MM.1S (cell line): ENCODE results near the gene SLC1A7.

ENCODE experiments used
- DNase-seq: peaks from one replicate; pipeline ENCODE4 v3.0.0-alpha.2; 2015
- H2AFZ ChIP-seq: fragments of 300-600 bp; sonication (generic); 2 replicates; pipeline ENCODE4 v1.6.0; 2016; ENCODE audit warnings: antibody characterized with exemption, low read length
- H3F3A ChIP-seq: fragments of 300-600 bp; sonication (generic); 2 replicates; pipeline ENCODE4 v1.6.1; 2016; ENCODE audit warnings: mild to moderate bottlenecking, antibody characterized with exemption, low read length, moderate library complexity, mixed read lengths; ENCODE audit not compliant: insufficient read depth
- H3K27ac ChIP-seq: fragments of 300-600 bp; sonication (generic); 2 replicates; pipeline ENCODE4 v1.5.1; 2016; ENCODE audit warnings: mild to moderate bottlenecking, low read length
- H3K27me3 ChIP-seq: fragments of 300-600 bp; sonication (generic); replicated peaks from 2 replicates; pipeline ENCODE4 v1.6.0; 2016; ENCODE audit warnings: low read length; ENCODE audit not compliant: insufficient read depth
- H3K36me3 ChIP-seq: fragments of 300-600 bp; sonication (generic); replicated peaks from 2 replicates; pipeline ENCODE4 v1.6.1; 2016; ENCODE audit warnings: mild to moderate bottlenecking, low read length, mixed read lengths; ENCODE audit not compliant: insufficient read depth
- H3K4me1 ChIP-seq: fragments of 300-600 bp; sonication (generic); 2 replicates; pipeline ENCODE4 v1.6.1; 2016; ENCODE audit warnings: low read length, mixed read lengths
- H3K4me2 ChIP-seq: fragments of 300-600 bp; sonication (generic); 2 replicates; pipeline ENCODE4 v1.6.0; 2016; ENCODE audit warnings: low read depth, low read length
- H3K4me3 ChIP-seq: fragments of 300-600 bp; sonication (generic); 2 replicates; pipeline ENCODE4 v1.5.1; 2016; ENCODE audit warnings: low read length, mixed read lengths
- H3K79me2 ChIP-seq: fragments of 300-600 bp; sonication (generic); 2 replicates; pipeline ENCODE4 v1.6.1; 2016; ENCODE audit warnings: mixed run types, low read length, mixed read lengths
- H3K9ac ChIP-seq: fragments of 300-600 bp; sonication (generic); 2 replicates; pipeline ENCODE4 v1.6.1; 2016; ENCODE audit warnings: low read length, mixed read lengths
- H3K9me2 ChIP-seq: fragments of 300-600 bp; sonication (generic); replicated peaks from 2 replicates; pipeline ENCODE4 v1.6.1; 2016; ENCODE audit warnings: mild to moderate bottlenecking, low read length, mixed read lengths; ENCODE audit not compliant: insufficient read depth
- H3K9me3 ChIP-seq: fragments of 300-600 bp; sonication (generic); replicated peaks from 2 replicates; pipeline ENCODE4 v1.6.1; 2016; ENCODE audit warnings: mild to moderate bottlenecking, low read length, mixed read lengths; ENCODE audit not compliant: insufficient read depth
- H4K20me1 ChIP-seq: fragments of 300-600 bp; sonication (generic); 2 replicates; pipeline ENCODE4 v1.6.1; 2016; ENCODE audit warnings: mild to moderate bottlenecking, low read length, moderate library complexity, mixed read lengths; ENCODE audit not compliant: insufficient read depth
- EZH2 ChIP-seq: fragments of 300-600 bp; sonication (generic); optimal IDR thresholded peaks from 2 replicates; pipeline ENCODE3; 2017; ENCODE audit warnings: low read depth, mild to moderate bottlenecking, antibody characterized with exemption, low read length, mixed read lengths
- EZH2phosphoT487 ChIP-seq: fragments of 300-600 bp; sonication (generic); IDR thresholded peaks from 2 replicates; pipeline ENCODE4 v1.6.1; 2018; ENCODE audit warnings: antibody characterized with exemption, low read length
- TF ChIP-seq, protein P1 (sequence below): fragments of 300-600 bp; sonication (generic); IDR thresholded peaks from 2 replicates; pipeline ENCODE4 v1.5.1; 2016; ENCODE audit warnings: antibody characterized with exemption, low read length, mixed read lengths

Gene SLC1A7

DNA sequence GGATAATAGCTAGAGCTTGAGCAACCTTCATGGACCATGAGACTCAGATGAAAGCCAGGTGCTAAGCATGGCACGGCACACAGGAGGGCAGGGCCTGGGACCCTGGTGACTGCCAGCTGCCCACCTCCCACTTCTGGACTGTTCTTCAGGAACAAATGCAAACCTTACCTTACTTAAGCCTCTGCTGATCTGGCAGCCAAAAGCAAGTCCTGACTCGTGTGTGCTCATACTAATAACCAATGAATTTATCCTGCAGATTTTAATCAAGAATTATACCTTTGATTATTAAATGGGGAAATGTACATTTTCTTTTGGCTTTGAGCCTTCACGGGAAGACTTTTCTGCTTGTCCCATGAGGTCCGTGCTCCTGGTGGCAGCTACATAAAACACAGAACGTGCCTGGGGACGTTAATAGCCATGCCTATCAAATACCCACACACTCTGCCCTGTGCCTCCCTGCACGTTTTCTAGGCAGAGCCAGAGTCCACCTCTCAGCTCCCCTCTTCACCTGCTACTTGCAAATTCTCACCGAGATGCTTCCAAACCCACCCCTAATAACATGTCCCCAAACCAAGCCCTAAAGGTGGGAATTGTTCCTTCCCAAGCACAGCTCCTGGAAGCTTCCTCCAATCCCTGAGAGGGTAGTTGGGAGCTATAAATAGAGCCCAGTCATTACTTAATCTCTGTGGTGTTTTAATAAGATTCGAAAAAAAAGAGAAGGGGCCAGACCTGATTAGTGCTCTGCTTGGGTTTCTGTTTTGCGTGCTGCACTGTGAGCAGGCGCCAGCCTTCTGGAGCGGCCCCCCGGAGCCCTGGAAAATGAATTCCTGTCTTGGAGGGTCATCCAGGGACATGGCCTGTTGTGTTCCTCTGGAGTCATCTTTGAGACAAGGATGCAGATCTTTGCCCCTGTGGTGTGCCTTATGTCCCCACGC is 33.5 kb downstream of the SLC1A7 start:
- H4K20me1 ChIP-seq, result no peaks in the 10 kb centered on the region
- H3K9me2 ChIP-seq, result no peaks in the 10 kb centered on the region
- H3K9me3 ChIP-seq, result no peaks in the 10 kb centered on the region
- no peaks in the 10 kb centered on the region for H3K79me2 ChIP-seq
- H3K4me2 ChIP-seq, result no peak overlapping the region
- no peak for DNase-seq
- no peak overlapping the region for H3K4me3 ChIP-seq
- TF ChIP-seq EZH2, result no peak
- TF ChIP-seq, protein P1, sequence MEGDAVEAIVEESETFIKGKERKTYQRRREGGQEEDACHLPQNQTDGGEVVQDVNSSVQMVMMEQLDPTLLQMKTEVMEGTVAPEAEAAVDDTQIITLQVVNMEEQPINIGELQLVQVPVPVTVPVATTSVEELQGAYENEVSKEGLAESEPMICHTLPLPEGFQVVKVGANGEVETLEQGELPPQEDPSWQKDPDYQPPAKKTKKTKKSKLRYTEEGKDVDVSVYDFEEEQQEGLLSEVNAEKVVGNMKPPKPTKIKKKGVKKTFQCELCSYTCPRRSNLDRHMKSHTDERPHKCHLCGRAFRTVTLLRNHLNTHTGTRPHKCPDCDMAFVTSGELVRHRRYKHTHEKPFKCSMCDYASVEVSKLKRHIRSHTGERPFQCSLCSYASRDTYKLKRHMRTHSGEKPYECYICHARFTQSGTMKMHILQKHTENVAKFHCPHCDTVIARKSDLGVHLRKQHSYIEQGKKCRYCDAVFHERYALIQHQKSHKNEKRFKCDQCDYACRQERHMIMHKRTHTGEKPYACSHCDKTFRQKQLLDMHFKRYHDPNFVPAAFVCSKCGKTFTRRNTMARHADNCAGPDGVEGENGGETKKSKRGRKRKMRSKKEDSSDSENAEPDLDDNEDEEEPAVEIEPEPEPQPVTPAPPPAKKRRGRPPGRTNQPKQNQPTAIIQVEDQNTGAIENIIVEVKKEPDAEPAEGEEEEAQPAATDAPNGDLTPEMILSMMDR, result no peak
- no peak for TF ChIP-seq EZH2phosphoT487
- H2AFZ ChIP-seq, result no peak overlapping the region
- no peak overlapping the region for H3K9ac ChIP-seq
- no peaks in the 10 kb centered on the region for H3K36me3 ChIP-seq
- no peaks in the 10 kb centered on the region for H3K4me1 ChIP-seq
- H3K27me3 ChIP-seq, result no peaks in the 10 kb centered on the region
- no peak overlapping the region for H3K27ac ChIP-seq
- H3F3A ChIP-seq, result no peaks in the 10 kb centered on the region

DNA sequence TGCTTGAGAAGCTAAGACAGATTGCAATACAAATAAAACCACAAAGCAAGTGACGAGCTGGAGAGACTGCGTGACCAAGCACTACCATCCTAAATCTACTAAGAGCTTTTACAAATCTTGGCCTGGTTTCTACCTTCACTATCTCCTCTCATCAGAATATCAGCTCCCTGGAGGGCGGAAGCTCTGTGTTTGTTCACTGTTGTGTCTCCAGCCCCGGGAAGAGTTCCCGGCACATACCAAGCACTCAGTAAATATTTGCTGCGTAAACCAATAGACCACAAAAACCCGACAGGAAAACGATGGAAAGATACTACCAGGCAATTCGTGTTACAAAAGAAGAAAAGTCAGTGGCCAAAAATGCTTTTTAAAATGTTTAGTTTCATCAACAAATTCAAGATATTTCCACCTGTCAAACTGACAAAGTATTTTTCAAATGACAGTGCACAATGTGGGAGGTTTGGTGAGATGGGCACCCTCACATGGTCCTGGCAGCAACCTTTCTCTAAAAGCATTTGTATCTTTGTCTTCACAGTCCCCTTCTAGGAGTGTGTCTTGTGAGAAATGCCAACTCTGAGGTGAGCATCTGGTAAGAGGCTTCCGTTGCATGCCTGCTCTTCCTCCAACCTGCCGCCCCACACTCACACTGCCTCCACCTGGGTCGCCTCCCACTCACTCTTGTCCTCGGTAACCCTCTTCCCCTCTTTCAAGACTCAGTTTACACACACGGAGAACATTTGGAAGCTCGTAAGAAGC is 34.7 kb downstream of the SLC1A7 start:
- no peak overlapping the region for H3K4me2 ChIP-seq

DNA sequence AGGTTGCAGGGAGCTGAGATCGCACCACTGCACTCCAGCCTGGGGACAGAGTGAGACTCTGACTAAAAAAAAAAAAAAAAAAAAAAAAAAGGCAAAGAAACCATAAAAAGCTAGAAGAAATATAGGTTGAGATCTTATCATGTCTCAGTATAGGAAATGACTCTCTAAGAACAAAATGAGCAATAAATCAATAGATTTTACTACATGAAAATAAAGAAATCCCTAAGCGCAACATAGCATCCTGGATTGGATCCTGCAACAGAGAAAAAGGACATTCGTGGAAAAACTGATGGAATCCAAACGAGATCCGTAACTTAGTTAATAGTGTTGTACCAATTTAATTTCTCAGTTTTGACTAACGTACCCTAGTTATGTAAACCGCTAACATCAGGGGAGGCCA is 35.3 kb downstream of the SLC1A7 start:
- Histone ChIP-seq H3K4me1 (no peaks in the 10 kb centered on the region), H3K79me2 (no peaks in the 10 kb centered on the region), H3K4me2 (no peak overlapping the region), H3K9me3 (no peaks in the 10 kb centered on the region), H3K27me3 (no peaks in the 10 kb centered on the region), H3K27ac (no peak overlapping the region), H3K4me3 (no peak overlapping the region), H3K36me3 (no peaks in the 10 kb centered on the region), H3K9ac (no peak overlapping the region), H2AFZ (no peak overlapping the region), H4K20me1 (no peaks in the 10 kb centered on the region), H3K9me2 (no peaks in the 10 kb centered on the region), H3F3A (no peaks in the 10 kb centered on the region)
- no peak for DNase-seq
- TF ChIP-seq EZH2 (no peak), EZH2phosphoT487 (no peak)
- TF ChIP-seq, protein P1, result no peak

More for the DNA sequence above, 34.7 kb downstream of the SLC1A7 start:
- no peak overlapping the region for H2AFZ ChIP-seq
- no peaks in the 10 kb centered on the region for H3K79me2 ChIP-seq
- H3K9me3 ChIP-seq, result no peaks in the 10 kb centered on the region
- no peaks in the 10 kb centered on the region for H3F3A ChIP-seq
- H3K27me3 ChIP-seq, result no peaks in the 10 kb centered on the region
- TF ChIP-seq EZH2 (no peak), EZH2phosphoT487 (no peak)
- TF ChIP-seq, protein P1, result no peak
- no peaks in the 10 kb centered on the region for H3K9me2 ChIP-seq
- no peak for DNase-seq
- no peaks in the 10 kb centered on the region for H3K36me3 ChIP-seq
- no peaks in the 10 kb centered on the region for H3K4me1 ChIP-seq
- H4K20me1 ChIP-seq, result no peaks in the 10 kb centered on the region
- H3K4me3 ChIP-seq, result no peak overlapping the region
- no peak overlapping the region for H3K9ac ChIP-seq
- no peak overlapping the region for H3K27ac ChIP-seq
